Vagina (tissue), 2 donors: Measurements from ENCODE around the gene LRRC4C.

Source experiments
- CTCF ChIP-seq, 3 experiments: fragments of 450-650 bp in 2 of 3; fragments of 200-600 bp in 1 of 3; sonication (generic) in 1 of 3; IDR thresholded peaks; one replicate each; pipeline ENCODE4 v1.5.1; 2017 to 2019; ENCODE audit warnings: antibody characterized with exemption in 3 of 3, mild to moderate bottlenecking in 2 of 3, moderate library complexity in 2 of 3
- POLR2A ChIP-seq, 2 donors: fragments of 450-650 bp; IDR thresholded peaks; one replicate each; pipeline ENCODE4 v1.6.1; 2017; ENCODE audit warnings: antibody characterized with exemption in 2 of 2, mild to moderate bottlenecking in 2 of 2, moderate library complexity in 2 of 2

GRCh38 chr11:40292721-40293508 lies 1166.5 kb downstream of the LRRC4C start:
- TF ChIP-seq CTCF (IDR thresholded peaks at IDR 0.05) (no peak), POLR2A (IDR thresholded peaks at IDR 0.05) (no peak)
